GM19193 (cell line): Measurements from ENCODE around the gene SMAD6.

Experiments used
- POLR2A ChIP-seq: IDR thresholded peaks from 4 replicates; pipeline ENCODE4 v1.6.1; 2011; ENCODE audit not compliant: insufficient read depth, insufficient read length; ENCODE audit errors: extremely low read depth

The SMAD6 gene

DNA sequence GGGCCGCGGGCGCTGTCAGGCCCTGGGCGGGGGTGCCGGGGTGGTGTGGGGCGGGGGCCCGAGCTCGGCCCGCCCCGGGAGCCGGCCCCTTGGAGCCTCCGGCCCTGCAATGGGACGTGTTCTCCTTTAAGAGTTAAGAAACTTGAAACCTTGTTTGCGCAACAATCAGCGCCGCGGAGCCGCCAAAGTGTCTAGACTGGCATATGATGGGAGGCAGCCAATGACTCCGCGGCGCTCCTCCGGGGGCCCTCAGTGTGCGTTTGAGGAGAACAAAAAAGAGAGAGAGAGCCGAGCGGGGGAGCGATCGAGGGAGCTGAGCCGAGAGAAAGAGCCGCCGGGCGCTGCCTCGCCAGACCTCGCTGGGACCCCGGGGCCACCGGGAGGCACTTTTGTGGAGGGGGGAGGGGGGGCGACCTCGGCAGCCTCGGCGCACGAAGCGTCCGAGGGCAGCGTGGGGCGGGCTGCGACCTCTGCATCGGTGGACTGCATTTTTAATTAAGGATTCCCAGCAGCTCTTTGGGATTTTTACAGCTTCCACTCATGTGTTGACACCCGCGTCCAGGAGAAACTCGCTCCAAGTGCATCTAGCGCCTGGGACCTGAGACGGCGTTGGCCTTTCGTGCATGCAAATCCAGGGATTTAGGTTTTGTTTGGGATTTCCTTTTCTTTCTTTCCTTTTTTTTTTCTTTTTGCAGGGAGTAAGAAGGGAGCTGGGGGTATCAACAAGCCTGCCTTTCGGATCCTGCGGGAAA, at the start of gene SMAD6:
SMAD6 (plus strand) TSS at position 202 of the 752 bp plus-strand sequence. CDS start 1,023 bp downstream, outside the sequence.
- TF ChIP-seq POLR2A, result no peak

DNA sequence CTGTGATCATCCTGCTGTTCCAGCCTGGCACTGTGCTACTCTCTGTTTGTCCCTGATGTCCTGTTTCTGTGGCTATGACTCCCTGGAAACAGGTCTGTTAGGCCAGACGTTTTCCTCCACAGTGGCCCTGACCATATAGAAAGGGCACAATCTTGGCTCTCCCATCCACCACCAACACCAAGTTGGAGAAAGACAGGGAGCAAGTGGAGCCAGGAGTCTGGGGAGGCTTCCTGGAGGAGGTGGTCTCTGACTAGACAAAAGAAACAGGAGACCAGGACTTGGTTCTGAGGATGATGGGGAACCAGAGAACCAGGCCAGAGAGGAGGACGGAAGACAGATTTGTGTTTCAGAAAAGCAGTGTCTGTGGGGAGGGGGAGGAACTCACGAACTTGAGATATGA, 49.2 kb upstream of the SMAD6 start:
- no peak for TF ChIP-seq POLR2A

DNA sequence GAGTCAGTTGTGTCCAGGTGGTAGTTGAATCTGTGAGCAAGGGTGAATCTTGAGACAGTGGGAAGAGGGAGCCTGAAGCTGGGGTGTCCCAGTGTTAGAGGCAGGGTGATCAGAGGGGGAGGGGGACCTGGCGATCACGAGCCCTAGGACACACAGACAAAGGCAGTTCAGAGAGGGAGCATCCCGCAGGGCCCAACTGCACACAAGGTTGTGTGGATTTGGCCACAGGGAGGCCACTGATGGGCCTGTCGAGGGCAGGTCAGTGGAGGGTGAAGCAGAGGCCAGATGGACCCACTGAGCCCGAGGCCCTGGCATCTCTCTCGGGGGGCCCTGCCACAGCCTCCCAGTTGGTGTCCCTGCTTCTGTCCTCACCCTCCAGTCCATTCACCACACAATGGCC, 48.6 kb upstream of the SMAD6 start:
- TF ChIP-seq POLR2A, result no peak

DNA sequence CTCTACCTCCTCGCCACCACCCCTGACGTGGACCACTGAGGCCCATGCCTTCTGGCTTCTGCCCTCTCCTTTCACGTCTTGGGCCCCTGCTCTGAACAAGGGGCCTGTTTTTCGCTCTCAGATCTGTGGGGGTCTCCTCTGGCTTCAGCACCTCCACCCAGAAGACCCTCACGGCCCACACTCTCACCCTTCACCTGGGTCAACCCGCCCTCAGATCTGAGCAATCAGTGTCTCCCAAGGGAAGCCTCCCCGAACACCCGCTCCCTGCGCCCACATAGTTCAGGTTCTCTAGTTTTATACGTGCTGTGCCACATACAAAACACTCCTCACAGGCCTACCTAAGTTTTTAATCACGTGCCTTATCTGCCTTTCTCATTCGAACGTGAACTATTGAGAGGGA, 48.2 kb upstream of the SMAD6 start:
- TF ChIP-seq POLR2A, result no peak

DNA sequence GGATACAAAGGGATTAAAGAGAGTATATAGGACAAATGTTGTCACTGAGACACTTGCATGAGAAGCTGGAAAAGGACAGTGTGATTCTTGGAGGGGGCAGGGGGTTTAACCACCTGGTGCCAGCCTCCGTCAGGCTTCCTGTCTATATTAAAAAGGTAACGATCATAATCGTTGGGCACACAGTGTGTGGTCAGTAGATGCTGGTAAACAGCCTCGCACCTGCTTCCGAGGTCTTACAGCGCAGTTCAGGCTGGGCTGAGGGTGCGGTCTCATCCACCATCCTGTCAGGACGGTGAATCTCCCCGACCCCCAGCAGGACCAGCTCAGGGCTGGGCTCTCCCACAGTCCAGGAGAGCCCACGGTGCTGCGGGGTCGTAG, 47.7 kb upstream of the SMAD6 start:
- TF ChIP-seq POLR2A, result no peak

DNA sequence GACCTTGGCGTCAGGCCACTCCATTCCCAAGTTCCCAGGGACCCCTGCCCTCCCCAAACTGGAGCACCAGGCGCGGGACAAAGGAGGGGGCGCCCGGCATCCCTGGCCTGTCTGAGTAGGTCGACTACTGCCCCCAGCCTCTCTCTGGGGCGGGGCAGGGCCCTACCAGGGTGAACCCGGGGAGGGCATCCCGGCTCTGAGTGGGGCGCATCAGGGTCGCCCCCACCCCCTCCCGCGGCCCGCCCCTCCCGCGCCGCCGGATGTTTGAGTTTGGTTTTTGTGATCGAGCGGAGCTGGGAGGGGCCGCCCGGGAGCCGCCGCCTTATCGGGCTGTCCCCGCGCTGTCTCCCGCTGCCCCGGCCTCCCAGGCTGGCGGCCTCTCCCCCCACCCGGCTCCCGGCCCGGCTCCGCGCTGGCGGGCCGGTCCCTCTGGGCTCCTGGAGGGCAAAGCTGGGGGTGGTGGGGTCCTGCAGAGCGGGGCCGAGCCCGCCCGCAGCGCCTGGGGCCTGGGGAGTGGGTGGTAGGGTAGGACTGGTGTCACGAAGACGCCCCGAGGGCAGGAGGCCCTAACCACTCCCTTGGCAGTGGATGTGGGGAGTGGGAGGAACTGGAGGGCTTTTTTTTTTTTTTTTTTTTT, 47.2 kb upstream of the SMAD6 start:
- no peak for TF ChIP-seq POLR2A

DNA sequence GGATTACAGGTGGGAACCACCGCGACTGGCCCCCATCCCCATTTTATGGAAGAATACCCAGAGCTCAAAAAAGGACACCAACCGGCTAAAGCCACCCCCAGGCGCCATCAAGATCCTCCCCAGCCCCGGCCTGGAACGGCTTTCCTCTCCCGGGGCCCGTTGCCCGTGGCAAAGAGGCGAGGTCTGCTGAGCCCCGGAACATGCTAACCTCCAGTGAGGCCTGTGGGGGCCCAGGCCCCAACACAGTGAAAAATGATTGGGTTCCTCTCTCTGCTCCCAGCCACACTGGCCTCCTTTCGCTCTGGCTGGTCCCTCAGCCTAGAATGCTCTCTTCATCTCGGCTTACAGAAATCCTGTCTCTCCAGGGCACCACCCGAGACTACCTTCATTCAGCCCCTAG, 46.5 kb upstream of the SMAD6 start:
- no peak for TF ChIP-seq POLR2A

DNA sequence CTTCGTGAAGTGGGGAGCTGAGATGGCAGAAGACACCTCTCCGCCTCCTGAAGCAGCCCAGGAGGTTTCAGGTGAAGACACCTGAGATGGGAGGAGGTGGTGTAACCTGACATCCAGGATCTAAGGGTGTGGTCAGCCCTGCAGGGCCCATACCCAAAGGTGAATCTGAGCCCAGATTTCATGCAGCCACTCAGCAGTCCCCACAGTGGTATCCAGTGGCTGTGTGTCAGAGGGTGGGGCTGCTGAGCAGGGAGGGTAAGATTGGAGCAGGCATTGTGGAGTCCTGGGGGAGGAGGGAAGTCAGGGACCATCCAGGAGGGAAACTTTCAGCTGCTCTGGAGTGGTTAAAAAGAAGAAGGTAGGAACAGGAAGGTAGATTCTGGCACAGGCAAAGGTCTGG, 46.0 kb upstream of the SMAD6 start:
- TF ChIP-seq POLR2A, result no peak

DNA sequence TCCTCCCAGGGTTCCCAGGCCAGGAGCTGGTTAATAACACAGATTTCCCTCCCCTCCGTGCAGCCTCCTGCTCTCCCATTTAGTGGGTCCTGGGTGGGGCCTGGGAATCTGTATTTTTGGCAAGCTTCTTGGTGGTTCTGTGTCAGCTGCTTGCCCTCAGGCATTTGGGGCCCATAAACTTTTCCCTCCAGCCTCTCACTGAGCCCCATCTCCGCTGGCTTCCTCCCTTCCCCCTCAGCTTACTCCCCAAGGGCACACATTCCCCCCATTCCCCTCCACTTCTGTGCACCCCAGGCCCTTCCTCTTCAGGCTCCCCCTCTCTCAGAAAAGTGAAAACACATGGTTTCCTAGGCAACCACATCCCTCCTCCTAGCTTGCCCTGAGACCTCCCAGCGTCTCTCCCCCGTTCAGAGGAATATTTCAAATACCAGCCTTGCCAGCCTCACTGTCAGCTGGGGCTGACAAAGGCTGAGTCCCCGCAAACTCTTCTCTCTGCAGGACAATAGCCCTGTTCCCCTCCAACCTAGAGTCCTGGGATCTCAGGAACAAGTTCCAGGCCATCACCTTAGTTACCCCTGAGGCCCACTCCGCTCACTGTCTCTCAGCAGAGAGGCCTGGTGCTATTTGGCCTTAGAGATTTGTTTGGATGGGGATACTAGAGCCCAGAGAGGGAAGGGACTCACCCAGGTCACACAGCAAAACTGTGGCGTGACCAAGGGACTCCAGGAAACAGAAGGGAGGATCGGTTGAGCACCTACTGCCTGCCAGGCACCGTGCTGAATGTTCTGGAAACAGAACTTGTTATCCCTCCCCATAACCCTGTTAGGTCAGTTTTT, 44.6 kb upstream of the SMAD6 start:
- TF ChIP-seq POLR2A, result no peak

DNA sequence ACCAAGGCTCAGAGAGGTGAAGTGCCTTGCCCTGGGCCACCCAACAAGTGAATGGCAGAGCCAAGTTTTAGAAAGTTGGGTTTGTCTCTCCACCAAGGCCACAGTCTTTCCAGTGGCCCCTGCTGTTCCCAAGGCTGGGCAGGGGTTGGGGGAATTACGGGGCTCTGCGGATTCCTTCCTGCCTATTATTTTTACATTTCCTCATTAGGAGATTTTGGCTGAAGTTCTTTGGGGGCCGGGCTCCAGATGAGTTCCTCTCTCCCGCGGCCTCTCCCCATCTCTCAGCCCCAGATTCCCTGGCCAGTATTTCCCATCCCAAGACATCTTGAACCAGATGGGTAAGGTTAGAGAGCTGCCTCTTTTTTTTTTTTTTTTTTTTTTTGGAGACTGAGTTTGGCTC, 44.0 kb upstream of the SMAD6 start:
- TF ChIP-seq POLR2A, result no peak

DNA sequence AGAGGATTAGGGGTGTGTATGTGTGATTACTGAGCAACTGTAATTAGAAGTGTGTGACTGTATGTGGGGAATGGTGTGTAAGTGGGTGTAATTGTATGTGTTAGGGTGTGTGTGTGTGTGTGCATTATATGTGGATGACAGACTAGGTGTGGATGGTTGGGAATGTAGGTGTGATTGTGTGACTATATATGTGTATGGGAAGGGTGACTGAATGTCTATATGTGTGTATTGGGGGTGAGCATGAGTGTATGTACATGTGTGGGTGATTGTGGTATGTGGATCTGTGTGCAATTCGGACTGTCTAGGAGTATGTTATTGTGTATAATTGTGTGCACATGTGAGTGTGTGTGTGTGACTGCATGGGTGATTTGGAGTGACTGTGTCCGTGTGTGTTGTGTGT, 43.2 kb upstream of the SMAD6 start:
- no peak for TF ChIP-seq POLR2A

DNA sequence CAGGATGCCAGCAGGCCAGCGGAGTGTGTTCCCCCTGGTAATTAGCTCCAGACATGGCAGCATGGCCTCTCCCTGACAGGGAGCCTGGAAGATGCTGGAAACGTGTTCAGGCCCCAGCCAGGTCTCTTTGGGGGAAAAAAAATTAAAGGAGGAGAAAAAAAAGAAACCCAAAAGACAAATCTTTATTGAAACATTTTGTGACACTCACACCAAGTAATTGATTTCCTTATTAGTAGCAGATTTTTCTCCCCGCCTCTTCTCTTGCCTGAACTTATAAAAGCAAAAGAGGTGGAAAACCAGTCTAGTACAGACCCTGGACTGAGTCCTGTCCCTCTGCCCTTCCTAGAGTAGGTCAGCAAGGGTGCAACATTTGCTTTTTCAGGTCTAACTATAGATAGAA, 42.7 kb upstream of the SMAD6 start:
- TF ChIP-seq POLR2A, result no peak

DNA sequence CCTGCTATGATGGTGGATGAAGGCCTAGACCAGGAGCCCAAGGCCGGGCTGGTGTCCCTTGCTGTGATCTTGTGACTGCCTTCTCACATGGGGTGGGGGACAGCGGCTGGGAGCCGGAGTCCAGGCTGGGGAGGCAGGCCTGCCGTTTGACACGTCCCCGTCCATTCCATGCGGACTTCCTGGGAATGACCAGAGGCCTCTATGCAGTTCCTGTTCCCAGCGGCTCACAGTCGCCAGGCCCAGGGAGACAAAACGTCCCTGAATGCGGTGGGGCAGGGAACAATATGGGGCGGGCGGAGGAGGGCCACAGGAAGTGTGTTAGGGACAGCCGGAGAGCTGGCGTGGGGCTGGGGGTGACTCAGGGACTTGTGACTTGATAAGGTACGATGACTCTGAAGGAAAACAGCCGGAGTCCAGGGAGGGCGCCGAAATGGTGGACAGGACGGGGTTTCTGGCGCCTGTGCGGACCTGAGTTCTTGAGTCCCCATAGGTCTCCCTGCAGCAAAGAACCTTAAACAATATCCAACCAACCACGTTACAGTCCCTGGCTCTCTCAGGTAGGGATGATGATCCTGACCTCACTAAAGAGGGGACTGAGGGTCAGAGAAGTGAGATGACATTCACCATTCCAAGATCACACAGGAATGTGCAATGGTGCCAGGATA, 40.5 kb upstream of the SMAD6 start:
- TF ChIP-seq POLR2A, result no peak

DNA sequence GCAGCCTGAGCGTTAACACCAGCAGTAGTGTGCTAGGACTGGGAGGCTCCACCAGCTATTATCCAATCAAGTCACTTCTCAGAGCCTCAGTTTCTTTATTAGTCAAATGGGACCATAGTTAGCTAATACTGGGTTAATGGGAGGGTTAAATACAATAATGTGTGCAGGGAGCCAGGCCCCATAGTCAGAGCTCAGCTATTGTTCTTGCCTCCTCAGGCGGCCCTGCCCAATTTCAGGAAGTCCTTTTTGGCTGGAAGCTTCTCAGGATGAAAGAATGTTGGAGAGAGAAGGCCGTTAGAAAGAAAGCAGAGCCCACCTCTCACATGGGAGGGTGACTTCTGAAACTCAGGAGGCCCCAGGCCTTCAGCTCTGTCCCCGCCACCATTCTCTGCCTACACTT, 39.5 kb upstream of the SMAD6 start:
- no peak for TF ChIP-seq POLR2A

DNA sequence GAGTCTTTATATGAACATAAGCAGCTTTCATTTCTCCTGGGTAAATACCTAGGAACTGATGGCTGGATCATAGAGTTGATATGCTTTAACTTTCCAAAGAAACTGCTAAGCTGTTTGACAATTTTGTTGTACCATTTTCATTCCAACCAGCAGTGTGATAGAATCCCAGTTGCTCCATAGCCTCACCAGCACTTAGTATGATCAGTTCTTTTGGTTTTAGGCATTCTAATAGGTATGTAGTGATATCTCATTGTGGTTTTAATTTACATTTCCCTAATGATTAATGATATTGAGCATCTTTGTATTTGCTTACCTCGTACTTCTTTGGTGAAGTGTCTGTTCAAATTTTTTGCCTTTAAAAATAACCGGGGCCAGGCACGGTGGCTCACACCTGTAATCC, 38.4 kb upstream of the SMAD6 start:
- no peak for TF ChIP-seq POLR2A
